NCI-H69 (cell line): ENCODE results near the gene MAP3K5.
A peak's percentile ranks its signal among the peaks of the same experiment; 100 is the strongest.

Experiments
- DNase-seq: peaks from one replicate; lab custom pipeline; 2025; lab: John Stamatoyannopoulos, UW

Gene MAP3K5

GRCh38 chr6:136517582-136517981 lies 274.7 kb downstream of the MAP3K5 start:
- DNase-seq: peak; percentile 51

- DNase-seq: peak; percentile 90
Observed at GRCh38 chr6:136517002-136517401, 275.3 kb downstream of the MAP3K5 start.

- DNase-seq: no peak
Observed at GRCh38 chr6:136514591-136514990, 277.7 kb downstream of the MAP3K5 start.

GRCh38 chr6:136511926-136512325 lies 280.4 kb downstream of the MAP3K5 start:
- no peak for DNase-seq

- peak; percentile 57 for DNase-seq
Observed at GRCh38 chr6:136511397-136511796, 280.9 kb downstream of the MAP3K5 start.

- DNase-seq: no peak
Observed at GRCh38 chr6:136510782-136511181, 281.5 kb downstream of the MAP3K5 start.

GRCh38 chr6:136510299-136510698 lies 282.0 kb downstream of the MAP3K5 start:
- no peak for DNase-seq

- no peak for DNase-seq
Observed at GRCh38 chr6:136508725-136509392, 283.4 kb downstream of the MAP3K5 start.
